WTC11 (cell line): ENCODE results near the gene NDUFAF4. TPM values are rescaled to one million over a fixed set of nuclear protein-coding genes. Genes with fewer than 3 reads are reported as not detected.

Experiments
- ATAC-seq: fragments of 200-7000 bp; cut with Tn5 transposase; 2 replicates; pipeline ENCODE4 v1.10.0; 2021; ENCODE audit warnings: mild to moderate bottlenecking, moderate library complexity
- CTCF ChIA-PET: fragments of 300-600 bp; sonication (Branson Sonifier 250); formaldehyde crosslinking; loops from one replicate; lab custom pipeline; 2021; ENCODE audit warnings: antibody characterized with exemption; lab: Charles Lee
- POLR2A ChIA-PET: fragments of 350-600 bp; sonication (Branson Sonifier 250); formaldehyde crosslinking; loops from one replicate; lab custom pipeline; 2021; ENCODE audit warnings: antibody characterized with exemption; lab: Charles Lee
- DNase-seq: peaks from one replicate; pipeline ENCODE4 v3.0.0; 2021; ENCODE audit warnings: low spot score
- H3K27ac Mint-ChIP-seq: 2 replicates; pipeline ENCODE4 v1.8.0; 2021; ENCODE audit warnings: mixed read lengths
- H3K27me3 Mint-ChIP-seq: 2 replicates; pipeline ENCODE4 v1.8.0; 2021; ENCODE audit warnings: low read depth, mild to moderate bottlenecking, moderate library complexity, mixed read lengths
- H3K36me3 Mint-ChIP-seq: 2 replicates; pipeline ENCODE4 v1.8.0; 2021; ENCODE audit warnings: mixed read lengths
- H3K4me1 Mint-ChIP-seq: 2 replicates; pipeline ENCODE4 v1.8.0; 2022; ENCODE audit warnings: mixed read lengths
- H3K4me3 Mint-ChIP-seq: 2 replicates; pipeline ENCODE4 v1.8.0; 2021; ENCODE audit warnings: mild to moderate bottlenecking, moderate library complexity, mixed read lengths
- H3K9me3 Mint-ChIP-seq: 2 replicates; pipeline ENCODE4 v1.8.0; 2021; ENCODE audit warnings: mixed read lengths
- AFF4 ChIP-seq: sonication (generic); formaldehyde crosslinking; IDR thresholded peaks from 2 replicates; pipeline ENCODE4 v1.8.1; 2023; ENCODE audit warnings: mild to moderate bottlenecking, missing genetic modification reagents, borderline replicate concordance
- ARID4B ChIP-seq: sonication (generic); formaldehyde crosslinking; IDR thresholded peaks from 2 replicates; pipeline ENCODE4 v1.8.0; 2023; ENCODE audit warnings: missing genetic modification reagents, mild to moderate bottlenecking, borderline replicate concordance
- CBFB ChIP-seq: sonication (generic); formaldehyde crosslinking; IDR thresholded peaks from 2 replicates; pipeline ENCODE4 v1.8.1; 2022; ENCODE audit warnings: mild to moderate bottlenecking, low read depth, missing genetic modification reagents
- FOXK1 ChIP-seq: sonication (generic); formaldehyde crosslinking; IDR thresholded peaks from 2 replicates; pipeline ENCODE4 v1.8.0; 2022; ENCODE audit warnings: mild to moderate bottlenecking, moderate library complexity, missing genetic modification reagents
- HMGXB4 ChIP-seq: sonication (generic); formaldehyde crosslinking; IDR thresholded peaks from 2 replicates; pipeline ENCODE4 v1.8.1; 2023; ENCODE audit warnings: mild to moderate bottlenecking, moderate library complexity, missing genetic modification reagents
- MXD4 ChIP-seq: fragments of 250-450 bp; sonication (Bioruptor Pico); IDR thresholded peaks from 2 replicates; pipeline ENCODE4 v1.8.0; 2021; ENCODE audit warnings: mild to moderate bottlenecking, moderate library complexity, borderline replicate concordance
- NR1H2 ChIP-seq: sonication (generic); formaldehyde crosslinking; IDR thresholded peaks from 2 replicates; pipeline ENCODE4 v1.9.0; 2021; ENCODE audit warnings: mild to moderate bottlenecking, moderate library complexity, missing genetic modification reagents
- PRRX2 ChIP-seq: fragments of 250-450 bp; sonication (Bioruptor Pico); IDR thresholded peaks from 2 replicates; pipeline ENCODE4 v1.8.0; 2021; ENCODE audit warnings: mild to moderate bottlenecking
- SMAD3 ChIP-seq: sonication (generic); formaldehyde crosslinking; IDR thresholded peaks from 2 replicates; pipeline ENCODE4 v1.8.0; 2022; ENCODE audit warnings: missing genetic modification reagents, mild to moderate bottlenecking, borderline replicate concordance
- STAT6 ChIP-seq: sonication (generic); formaldehyde crosslinking; conservative IDR thresholded peaks from 2 replicates; pipeline ENCODE4 v1.8.1; 2023; ENCODE audit warnings: mild to moderate bottlenecking, low read depth, missing genetic modification reagents, moderate library complexity
- ZBTB21 ChIP-seq: sonication (generic); formaldehyde crosslinking; IDR thresholded peaks from 2 replicates; pipeline ENCODE4 v1.8.1; 2023; ENCODE audit warnings: mild to moderate bottlenecking, missing genetic modification reagents, borderline replicate concordance
- total RNA-seq: library from RNA; stranded (reverse); gene quantifications from 3 replicates; pipeline ENCODE4 v1.2.3, GENCODE V29; 2021
- TF ChIP-seq, protein P1 (sequence below): fragments of 250-450 bp; sonication (Bioruptor Pico); IDR thresholded peaks from 2 replicates; pipeline ENCODE4 v1.9.0; 2021; ENCODE audit warnings: mild to moderate bottlenecking
- TF ChIP-seq, protein P2 (sequence below): sonication (generic); formaldehyde crosslinking; IDR thresholded peaks from 2 replicates; pipeline ENCODE4 v1.8.0; 2022; ENCODE audit warnings: mild to moderate bottlenecking, missing genetic modification reagents

NDUFAF4 gene
- total RNA-seq, 1 experiment from 2014 or later, result 75.8 TPM

- TF ChIP-seq, protein P1, sequence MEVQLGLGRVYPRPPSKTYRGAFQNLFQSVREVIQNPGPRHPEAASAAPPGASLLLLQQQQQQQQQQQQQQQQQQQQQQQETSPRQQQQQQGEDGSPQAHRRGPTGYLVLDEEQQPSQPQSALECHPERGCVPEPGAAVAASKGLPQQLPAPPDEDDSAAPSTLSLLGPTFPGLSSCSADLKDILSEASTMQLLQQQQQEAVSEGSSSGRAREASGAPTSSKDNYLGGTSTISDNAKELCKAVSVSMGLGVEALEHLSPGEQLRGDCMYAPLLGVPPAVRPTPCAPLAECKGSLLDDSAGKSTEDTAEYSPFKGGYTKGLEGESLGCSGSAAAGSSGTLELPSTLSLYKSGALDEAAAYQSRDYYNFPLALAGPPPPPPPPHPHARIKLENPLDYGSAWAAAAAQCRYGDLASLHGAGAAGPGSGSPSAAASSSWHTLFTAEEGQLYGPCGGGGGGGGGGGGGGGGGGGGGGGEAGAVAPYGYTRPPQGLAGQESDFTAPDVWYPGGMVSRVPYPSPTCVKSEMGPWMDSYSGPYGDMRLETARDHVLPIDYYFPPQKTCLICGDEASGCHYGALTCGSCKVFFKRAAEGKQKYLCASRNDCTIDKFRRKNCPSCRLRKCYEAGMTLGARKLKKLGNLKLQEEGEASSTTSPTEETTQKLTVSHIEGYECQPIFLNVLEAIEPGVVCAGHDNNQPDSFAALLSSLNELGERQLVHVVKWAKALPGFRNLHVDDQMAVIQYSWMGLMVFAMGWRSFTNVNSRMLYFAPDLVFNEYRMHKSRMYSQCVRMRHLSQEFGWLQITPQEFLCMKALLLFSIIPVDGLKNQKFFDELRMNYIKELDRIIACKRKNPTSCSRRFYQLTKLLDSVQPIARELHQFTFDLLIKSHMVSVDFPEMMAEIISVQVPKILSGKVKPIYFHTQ, result no peak
- no peak for TF ChIP-seq CBFB (CRISPR knock-in tag)
Observed at GRCh38 chr6:96947055-96947454, 49.4 kb upstream of the NDUFAF4 start (continued).

GRCh38 chr6:96943555-96944215 lies 46.0 kb upstream of the NDUFAF4 start:
- no peak overlapping the region for H3K27ac Mint-ChIP-seq
- H3K27me3 Mint-ChIP-seq, result no peaks in the 10 kb centered on the region; the same call in 1 of the 2 replicates
- DNase-seq, result no peak
- TF ChIP-seq SMAD3 (CRISPR knock-in tag) (no peak), FOXK1 (CRISPR knock-in tag) (no peak), ZBTB21 (CRISPR knock-in tag) (no peak), CBFB (CRISPR knock-in tag) (no peak), MXD4 (CRISPR knock-in tag) (no peak), ARID4B (CRISPR knock-in tag) (no peak), NR1H2 (CRISPR knock-in tag) (no peak), HMGXB4 (CRISPR knock-in tag) (no peak), PRRX2 (CRISPR knock-in tag) (no peak), STAT6 (CRISPR knock-in tag) (no peak), AFF4 (CRISPR knock-in tag) (no peak)
- TF ChIP-seq, protein P2, sequence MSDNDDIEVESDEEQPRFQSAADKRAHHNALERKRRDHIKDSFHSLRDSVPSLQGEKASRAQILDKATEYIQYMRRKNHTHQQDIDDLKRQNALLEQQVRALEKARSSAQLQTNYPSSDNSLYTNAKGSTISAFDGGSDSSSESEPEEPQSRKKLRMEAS, result no peak
- no peaks in the 10 kb centered on the region for H3K9me3 Mint-ChIP-seq
- CTCF ChIA-PET, result no interaction called here
- no peaks in the 10 kb centered on the region for H3K4me1 Mint-ChIP-seq
- POLR2A ChIA-PET, result no interaction called here
- H3K4me3 Mint-ChIP-seq, result no peak overlapping the region
- ATAC-seq, result no peak
- no peaks in the 10 kb centered on the region for H3K36me3 Mint-ChIP-seq
